ENCODE measurements around the gene PRR16. TPM values are rescaled to one million over a fixed set of nuclear protein-coding genes. Genes with fewer than 3 reads are reported as not detected.

PRR16 gene
- total RNA-seq, 1 donor from 2014 or later = 18.1 TPM

DNA sequence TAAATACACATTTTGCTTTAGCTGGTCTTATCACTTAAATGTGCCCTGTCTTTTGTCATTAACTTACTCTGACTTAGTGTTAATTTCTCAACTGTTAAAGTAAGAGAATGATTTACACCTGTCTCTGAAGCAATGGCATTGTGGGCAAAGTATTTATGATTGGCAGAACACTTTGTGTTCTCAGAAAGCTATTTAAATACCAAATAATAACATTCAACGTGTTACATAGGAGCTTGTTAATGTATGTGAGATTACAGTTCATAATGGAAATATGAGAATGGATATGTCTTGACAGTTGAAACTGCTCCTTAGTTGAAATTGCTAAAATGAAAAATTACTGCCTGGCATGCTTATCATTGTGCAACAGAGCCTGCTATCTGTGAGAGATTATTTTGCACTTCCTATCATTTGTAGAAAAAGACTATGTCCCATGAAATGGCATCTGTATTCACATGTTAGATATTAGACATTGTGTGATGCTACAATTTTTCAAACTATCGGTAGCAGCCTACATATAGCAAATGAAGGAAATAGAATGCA lies 46.1 kb downstream of the PRR16 start:
- no peak for DNase-seq (ENCODE audit: low spot score)

DNA sequence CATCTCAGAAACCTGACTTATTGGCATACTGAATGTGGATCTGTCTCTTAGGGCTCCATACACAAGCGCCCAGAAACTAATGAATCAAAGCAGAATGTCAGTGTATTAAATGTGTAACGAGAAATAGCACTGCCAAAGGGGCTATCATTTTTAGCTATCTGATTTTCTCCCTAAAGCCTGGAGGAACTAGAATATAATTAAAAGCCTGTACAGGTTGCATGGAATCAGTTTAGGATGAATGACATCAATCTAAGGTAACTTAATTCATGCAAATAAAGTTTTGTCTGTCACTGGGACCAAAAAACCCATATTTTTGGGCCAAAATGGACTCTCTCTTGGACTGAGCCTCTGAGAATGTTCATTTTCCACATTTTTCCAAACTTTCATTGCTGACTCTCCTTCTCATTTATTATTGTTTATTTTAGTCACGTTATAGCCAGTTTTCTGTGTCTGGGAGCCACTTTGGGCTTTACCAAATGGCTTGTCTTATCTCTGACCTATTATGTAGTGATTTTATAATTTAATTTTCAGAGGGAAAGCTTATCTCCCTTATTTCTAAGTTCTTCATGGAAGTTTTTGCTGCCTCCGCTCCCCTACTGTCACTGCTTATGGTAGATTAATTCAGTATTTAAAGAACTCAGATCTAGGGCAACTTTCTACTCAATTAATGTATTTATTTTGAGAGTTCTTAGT lies 47.0 kb downstream of the PRR16 start:
- intact Hi-C loops (cut with DNase I) = no loop called here
- no peak for DNase-seq (ENCODE audit: low spot score)

More for the DNA sequence above, 46.1 kb downstream of the PRR16 start:
- intact Hi-C loops (cut with DNase I) = no loop called here

DNA sequence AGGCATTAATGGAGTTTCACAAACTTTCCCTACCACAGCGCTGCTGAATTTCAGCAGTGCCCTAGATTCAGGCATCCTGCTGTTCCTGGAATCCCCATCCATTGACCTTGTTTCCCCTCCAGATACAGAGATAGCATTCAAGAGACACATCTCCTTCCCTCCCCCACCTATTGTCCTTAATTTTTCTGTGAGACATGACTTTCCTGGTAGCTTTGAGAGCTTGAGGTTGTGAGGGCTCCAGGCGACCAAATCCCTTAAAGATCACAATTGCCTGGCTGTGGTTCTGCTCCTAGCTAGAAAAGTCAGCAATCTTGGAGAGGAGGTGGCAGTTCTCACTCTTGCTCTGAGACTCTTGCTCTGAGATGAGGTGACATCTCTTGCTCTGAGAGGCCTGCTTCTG lies 48.0 kb downstream of the PRR16 start:
- intact Hi-C loops (cut with DNase I) = no loop called here
- no peak for DNase-seq (ENCODE audit: low spot score)

DNA sequence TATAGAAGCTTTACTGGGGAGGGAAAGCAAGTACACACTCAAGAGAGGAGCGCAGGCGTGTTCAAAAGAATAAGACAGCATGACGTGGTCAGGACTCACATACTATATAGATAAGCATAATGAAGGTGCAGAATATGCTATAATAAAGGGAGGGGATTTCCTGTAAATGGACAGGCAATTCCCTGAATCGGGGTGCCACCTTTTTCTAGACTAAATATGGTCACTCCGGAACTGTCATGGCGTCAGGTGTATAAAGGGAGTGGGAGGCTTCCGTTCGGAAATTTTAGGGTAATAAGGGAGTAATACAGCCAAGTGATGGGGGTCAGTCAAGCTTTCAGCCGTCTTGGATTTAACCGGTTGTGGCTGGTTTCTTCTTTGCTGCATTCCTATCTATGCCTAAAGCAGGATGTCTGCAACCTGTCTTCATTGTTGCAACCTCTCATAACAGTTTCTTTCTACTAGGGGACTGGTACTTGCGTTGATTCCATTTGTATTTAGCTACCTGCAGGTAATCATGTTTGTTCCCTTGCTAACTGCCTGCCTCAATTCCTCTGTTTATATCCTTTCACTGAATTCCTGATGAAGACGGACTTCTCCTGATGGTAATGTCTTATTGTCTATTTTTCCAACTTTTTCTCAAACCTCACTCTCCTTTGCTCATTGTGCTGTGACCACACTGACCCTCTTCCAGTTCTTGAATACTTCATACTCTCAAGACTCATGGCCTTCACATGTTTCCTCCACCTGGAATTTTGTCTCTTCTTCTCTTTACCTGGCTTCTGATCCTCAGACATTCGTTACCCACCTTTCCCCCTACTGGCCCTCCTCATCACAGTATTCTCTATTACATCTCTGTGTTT lies 48.9 kb downstream of the PRR16 start:
- intact Hi-C loops (cut with DNase I) = no loop called here
- DNase-seq (ENCODE audit: low spot score) = no peak

DNA sequence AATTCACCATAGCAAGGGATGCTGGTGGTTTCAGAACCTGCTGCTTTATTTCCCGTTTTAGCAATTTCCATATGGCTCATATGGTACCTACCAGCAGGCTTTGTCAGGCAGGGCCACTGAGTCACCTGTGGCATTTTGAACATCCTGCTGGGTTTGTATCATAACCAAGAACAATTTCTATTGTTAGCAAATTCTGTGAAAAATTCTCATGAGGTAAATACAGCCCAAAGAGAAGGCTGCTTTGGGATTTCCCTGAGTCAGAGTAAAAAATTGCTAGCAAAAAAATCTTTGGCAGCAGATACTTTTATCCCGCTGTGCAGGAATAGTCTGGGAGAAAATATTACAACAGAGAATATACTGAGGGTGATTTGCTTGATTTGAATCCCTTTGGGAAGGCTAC lies 52.7 kb downstream of the PRR16 start:
- intact Hi-C loops (cut with DNase I) = no loop called here
- no peak for DNase-seq (ENCODE audit: low spot score)

- intact Hi-C loops (cut with DNase I) = no loop called here
Measured at GRCh38 chr5:120517607-120518252, 53.6 kb downstream of the PRR16 start.

DNA sequence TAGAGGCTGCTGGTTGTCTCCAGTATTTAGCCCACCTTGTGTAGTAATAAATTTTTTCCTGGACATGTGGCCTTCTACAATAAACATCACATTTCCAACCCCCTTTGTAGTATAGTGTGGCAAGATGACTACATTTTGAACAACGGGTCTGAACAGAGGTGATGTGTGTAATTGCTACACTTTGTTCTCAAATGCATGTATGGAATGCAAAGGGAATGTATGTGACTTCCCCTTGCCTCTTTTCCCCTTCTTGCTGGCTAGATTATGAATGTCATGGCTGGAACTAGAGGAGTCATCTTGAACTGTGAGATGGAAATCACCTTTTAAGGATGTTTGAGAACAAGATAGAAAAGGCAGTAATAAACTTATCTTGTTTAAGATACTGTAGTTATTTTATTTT lies 54.5 kb downstream of the PRR16 start:
- DNase-seq (ENCODE audit: low spot score) = no peak
- intact Hi-C loops (cut with DNase I) = no loop called here

More at GRCh38 chr5:120517607-120518252, 53.6 kb downstream of the PRR16 start:
- no peak for DNase-seq (ENCODE audit: low spot score)

- intact Hi-C loops (cut with DNase I) = no loop called here
- no peak for DNase-seq (ENCODE audit: low spot score)
Measured at GRCh38 chr5:120527251-120527650, 63.2 kb downstream of the PRR16 start.

DNA sequence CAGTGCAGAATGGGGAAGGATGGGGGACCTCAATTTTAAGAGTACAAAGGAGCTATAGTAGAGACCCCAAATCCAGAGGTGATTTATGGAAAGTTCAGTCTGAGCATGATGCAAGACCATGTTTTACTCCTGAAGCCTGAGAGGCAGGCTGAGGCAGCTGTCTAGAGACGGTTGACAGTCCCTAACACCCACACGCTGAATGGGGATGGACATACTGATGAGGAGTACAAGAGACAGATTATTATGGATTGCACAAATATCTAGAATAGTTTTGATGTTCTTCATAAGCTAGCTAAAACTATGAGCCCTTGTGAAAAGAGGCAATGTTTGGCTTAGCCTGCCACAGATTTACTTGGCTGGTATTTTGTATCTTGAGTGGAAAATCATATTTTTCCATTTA lies 64.5 kb downstream of the PRR16 start:
- no peak for DNase-seq (ENCODE audit: low spot score)
- intact Hi-C loops (cut with DNase I) = no loop called here

DNA sequence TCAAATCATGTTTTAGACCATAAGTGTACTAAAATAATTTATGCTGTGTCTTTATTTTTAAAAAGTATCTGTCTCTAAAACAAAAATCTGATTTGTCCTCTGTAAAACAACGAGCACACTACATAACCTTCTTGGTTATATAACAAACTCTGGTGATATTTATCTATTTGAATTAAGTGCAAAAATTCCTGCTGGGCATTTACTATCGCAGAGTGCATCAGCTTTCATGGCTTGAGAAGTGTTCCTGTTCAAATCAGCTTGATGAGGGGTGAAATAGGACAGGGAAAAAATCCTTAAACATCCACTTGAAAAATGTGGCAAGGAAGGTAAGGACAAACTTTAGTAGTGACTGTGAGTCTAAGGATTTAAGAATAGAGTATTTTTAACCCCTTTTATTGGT lies 65.3 kb downstream of the PRR16 start:
- DNase-seq (ENCODE audit: low spot score) = no peak
- intact Hi-C loops (cut with DNase I) = no loop called here

DNA sequence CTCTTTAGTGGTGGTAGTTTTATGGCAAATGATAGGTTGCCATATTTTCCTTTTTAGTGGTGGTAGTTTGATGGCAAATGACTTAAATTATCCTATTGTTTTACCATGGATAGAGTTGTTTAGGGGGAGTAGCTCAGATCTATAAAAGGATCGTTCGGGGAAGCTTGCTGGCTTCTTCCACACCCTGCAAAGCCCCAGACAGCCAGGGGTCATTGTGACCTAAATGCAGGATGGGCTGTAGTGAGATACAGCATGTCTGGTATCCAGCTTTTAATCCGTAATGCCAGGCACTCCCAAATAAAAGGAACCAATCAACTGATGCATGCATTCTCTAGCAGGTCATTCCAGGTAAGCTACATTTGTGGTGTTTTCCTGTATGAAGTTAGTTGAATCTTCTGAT lies 67.1 kb downstream of the PRR16 start:
- intact Hi-C loops (cut with DNase I) = no loop called here
- DNase-seq (ENCODE audit: low spot score) = no peak

GRCh38 chr5:120532835-120533234 lies 68.7 kb downstream of the PRR16 start:
- intact Hi-C loops (cut with DNase I) = no loop called here
- DNase-seq (ENCODE audit: low spot score) = no peak

DNA sequence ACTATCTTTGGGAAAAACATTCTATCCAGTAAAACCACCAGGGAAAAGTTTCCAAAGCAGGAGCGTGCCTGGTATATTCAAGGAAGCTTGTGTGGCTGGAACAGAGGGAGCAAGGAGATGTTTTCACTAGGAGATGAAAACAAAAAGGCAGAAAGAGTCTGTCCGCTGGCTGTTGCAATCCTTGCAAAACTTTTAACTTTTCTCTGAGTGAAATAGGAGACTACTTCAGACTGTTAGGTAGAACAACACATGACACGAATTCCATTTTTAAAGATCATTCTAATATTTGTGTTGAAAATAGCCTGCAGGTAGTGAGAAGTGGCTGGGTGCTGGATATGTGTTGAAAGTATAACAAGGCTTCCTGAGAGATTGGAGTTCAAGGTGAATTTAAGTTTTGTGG lies 69.5 kb downstream of the PRR16 start:
- DNase-seq (ENCODE audit: low spot score) = no peak
- intact Hi-C loops (cut with DNase I) = no loop called here

DNA sequence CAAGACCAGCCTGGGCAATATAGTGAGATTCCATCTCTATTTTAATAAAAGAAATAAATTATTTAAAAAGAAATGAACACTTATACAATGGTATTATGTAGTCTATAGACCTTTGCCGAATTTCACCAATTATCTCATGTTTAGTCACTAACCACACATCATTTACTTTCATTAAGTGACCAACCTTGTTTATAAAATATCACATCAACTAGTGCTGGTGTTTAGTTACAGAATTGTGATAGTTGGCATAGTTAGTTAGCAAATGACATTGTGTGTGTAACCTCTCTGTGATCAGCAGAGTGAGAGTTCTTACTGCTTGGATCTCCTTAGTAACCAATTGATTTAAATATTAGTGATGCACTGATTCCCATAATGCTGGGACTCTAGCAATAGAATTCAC lies 71.8 kb downstream of the PRR16 start:
- DNase-seq (ENCODE audit: low spot score) = no peak
- intact Hi-C loops (cut with DNase I) = no loop called here

DNA sequence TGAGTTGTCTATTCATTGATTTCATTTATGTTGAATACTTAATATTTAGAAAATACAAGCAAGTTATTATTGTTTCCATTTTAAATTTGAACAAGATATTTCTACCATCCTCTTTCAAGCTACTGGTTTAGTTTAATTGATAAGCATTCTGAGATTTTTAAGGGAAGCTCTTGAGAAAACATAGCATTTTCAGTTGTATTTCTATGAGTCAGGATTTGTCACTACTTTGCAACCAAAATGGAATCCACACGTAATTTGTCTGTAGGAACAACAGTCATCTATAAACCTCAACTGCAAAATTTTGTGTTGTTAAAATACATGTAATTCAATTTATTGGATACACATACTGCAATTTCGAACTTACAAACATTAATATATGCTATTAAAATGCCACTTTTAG lies 74.0 kb downstream of the PRR16 start:
- intact Hi-C loops (cut with DNase I) = no loop called here

GRCh38 chr5:120538644-120539043 lies 74.5 kb downstream of the PRR16 start:
- no peak for DNase-seq (ENCODE audit: low spot score)
- intact Hi-C loops (cut with DNase I) = no loop called here

More for the DNA sequence above, 74.0 kb downstream of the PRR16 start:
- DNase-seq (ENCODE audit: low spot score) = no peak

DNA sequence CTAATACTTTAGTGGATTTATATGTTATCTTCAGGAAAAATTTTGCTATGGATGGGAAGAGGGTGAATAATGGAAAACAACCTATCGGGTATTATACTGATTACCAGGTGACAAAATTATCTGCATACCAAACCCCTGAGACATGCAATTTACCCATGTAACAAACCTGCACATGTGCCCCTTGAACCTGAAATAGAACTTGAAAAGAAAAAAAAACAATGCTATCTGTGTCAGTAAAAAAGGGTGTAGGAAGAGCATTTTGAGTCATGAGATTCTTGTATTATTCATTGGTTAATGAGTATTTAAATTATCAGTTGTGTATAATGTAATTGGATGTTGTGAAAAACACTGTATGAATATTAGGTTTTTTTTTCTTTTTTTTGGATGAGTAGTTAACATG lies 75.4 kb downstream of the PRR16 start:
- no peak for DNase-seq (ENCODE audit: low spot score)
- intact Hi-C loops (cut with DNase I) = no loop called here

- no peak for DNase-seq (ENCODE audit: low spot score)
- intact Hi-C loops (cut with DNase I) = no loop called here
Measured at GRCh38 chr5:120540097-120540496, 76.0 kb downstream of the PRR16 start.

DNA sequence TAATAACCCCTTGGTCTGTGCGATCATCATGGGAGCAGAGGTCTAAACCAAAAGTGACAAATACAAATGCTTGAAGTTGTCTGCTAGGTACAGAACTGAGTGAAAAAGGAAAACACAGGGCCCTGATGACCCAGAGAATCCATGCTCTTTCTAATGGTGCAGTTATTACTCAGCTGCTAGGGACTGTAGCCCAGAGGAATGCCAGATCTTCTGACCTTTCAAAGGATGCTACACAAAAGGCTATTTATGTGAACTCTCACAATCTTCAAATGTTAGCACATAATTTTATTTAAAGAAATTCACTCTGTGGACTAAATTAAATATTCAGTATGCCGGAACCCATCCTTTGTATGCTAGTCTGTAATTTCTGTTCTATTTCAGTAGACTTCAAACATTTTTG lies 79.9 kb downstream of the PRR16 start:
- intact Hi-C loops (cut with DNase I) = no loop called here
- DNase-seq (ENCODE audit: low spot score) = no peak

GRCh38 chr5:120545007-120545406 lies 80.9 kb downstream of the PRR16 start:
- DNase-seq (ENCODE audit: low spot score) = no peak
- intact Hi-C loops (cut with DNase I) = no loop called here

Data from cardiac septum (tissue), 1 donor.